HL-60 (cell line): Measurements from ENCODE around the gene SUMO4.

Experiments used
- GABPA ChIP-seq: IDR thresholded peaks from 2 replicates; pipeline ENCODE4 v1.6.1; 2012; ENCODE audit warnings: low read depth
- POLR2AphosphoS5 ChIP-seq: IDR thresholded peaks from 2 replicates; pipeline ENCODE4 v1.6.1; 2012; ENCODE audit warnings: low read depth
- SPI1 ChIP-seq: IDR thresholded peaks from 2 replicates; pipeline ENCODE4 v1.6.1; 2012; ENCODE audit warnings: low read depth, mild to moderate bottlenecking, borderline replicate concordance
- TF ChIP-seq, protein P1 (sequence below): IDR thresholded peaks from one replicate; pipeline ENCODE4 v1.5.1; 2011; ENCODE audit warnings: low read length, control low read depth, inconsistent platforms; ENCODE audit not compliant: insufficient read depth
- TF ChIP-seq, protein P2 (sequence below): IDR thresholded peaks from 2 replicates; pipeline ENCODE4 v1.6.1; 2012; ENCODE audit warnings: low read depth; ENCODE audit not compliant: insufficient replicate concordance

DNA sequence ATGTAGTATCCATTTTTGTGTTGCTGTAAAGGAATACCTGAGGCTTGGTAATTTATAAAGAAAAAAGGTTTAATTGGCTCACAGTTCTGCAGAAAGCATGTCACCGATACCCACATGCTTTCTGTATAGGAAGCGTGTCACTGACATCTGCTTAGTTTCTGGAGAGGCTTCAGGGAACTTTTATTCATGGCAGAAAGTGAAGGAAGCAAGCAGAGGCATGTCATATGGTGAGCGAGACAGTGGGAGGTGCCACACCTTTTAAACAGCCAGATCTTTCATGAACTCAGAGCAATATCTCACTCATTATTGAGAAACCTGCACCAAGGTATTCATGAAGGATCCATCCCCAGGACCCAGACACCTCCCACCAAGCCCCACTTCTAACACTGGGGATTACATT is 3.5 kb downstream of the SUMO4 start:
- TF ChIP-seq, protein P1, sequence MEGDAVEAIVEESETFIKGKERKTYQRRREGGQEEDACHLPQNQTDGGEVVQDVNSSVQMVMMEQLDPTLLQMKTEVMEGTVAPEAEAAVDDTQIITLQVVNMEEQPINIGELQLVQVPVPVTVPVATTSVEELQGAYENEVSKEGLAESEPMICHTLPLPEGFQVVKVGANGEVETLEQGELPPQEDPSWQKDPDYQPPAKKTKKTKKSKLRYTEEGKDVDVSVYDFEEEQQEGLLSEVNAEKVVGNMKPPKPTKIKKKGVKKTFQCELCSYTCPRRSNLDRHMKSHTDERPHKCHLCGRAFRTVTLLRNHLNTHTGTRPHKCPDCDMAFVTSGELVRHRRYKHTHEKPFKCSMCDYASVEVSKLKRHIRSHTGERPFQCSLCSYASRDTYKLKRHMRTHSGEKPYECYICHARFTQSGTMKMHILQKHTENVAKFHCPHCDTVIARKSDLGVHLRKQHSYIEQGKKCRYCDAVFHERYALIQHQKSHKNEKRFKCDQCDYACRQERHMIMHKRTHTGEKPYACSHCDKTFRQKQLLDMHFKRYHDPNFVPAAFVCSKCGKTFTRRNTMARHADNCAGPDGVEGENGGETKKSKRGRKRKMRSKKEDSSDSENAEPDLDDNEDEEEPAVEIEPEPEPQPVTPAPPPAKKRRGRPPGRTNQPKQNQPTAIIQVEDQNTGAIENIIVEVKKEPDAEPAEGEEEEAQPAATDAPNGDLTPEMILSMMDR: no peak
- TF ChIP-seq, protein P2, sequence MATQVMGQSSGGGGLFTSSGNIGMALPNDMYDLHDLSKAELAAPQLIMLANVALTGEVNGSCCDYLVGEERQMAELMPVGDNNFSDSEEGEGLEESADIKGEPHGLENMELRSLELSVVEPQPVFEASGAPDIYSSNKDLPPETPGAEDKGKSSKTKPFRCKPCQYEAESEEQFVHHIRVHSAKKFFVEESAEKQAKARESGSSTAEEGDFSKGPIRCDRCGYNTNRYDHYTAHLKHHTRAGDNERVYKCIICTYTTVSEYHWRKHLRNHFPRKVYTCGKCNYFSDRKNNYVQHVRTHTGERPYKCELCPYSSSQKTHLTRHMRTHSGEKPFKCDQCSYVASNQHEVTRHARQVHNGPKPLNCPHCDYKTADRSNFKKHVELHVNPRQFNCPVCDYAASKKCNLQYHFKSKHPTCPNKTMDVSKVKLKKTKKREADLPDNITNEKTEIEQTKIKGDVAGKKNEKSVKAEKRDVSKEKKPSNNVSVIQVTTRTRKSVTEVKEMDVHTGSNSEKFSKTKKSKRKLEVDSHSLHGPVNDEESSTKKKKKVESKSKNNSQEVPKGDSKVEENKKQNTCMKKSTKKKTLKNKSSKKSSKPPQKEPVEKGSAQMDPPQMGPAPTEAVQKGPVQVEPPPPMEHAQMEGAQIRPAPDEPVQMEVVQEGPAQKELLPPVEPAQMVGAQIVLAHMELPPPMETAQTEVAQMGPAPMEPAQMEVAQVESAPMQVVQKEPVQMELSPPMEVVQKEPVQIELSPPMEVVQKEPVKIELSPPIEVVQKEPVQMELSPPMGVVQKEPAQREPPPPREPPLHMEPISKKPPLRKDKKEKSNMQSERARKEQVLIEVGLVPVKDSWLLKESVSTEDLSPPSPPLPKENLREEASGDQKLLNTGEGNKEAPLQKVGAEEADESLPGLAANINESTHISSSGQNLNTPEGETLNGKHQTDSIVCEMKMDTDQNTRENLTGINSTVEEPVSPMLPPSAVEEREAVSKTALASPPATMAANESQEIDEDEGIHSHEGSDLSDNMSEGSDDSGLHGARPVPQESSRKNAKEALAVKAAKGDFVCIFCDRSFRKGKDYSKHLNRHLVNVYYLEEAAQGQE: no peak
- no peak for TF ChIP-seq POLR2AphosphoS5
- no peak for TF ChIP-seq SPI1
- TF ChIP-seq GABPA: no peak
